AG04449 (cell line): ENCODE results near the gene DHRS2.

Experiments used
- CTCF ChIA-PET: fragments of 350-600 bp; formaldehyde crosslinking; extraction: SDS; loops from one replicate; lab custom pipeline; 2021; ENCODE audit warnings: antibody characterized with exemption; lab: Yijun Ruan, JAX
- POLR2A ChIA-PET: fragments of 400-600, 350-600 bp; formaldehyde crosslinking; extraction: SDS; loops from one replicate; lab custom pipeline; 2020; ENCODE audit warnings: antibody characterized with exemption, inconsistent platforms; lab: Yijun Ruan, JAX
- DNase-seq: peaks from one replicate; pipeline ENCODE4 v3.0.0-alpha.2; 2010; ENCODE audit warnings: low read depth, low spot score
- H3K4me3 ChIP-seq: 2 replicates; pipeline ENCODE4 v1.5.1; 2011; ENCODE audit warnings: low read depth, mild to moderate bottlenecking, control low read depth, low read length
- CTCF ChIP-seq: IDR thresholded peaks from one replicate; pipeline ENCODE4 v1.5.1; 2011; ENCODE audit warnings: mild to moderate bottlenecking, moderate library complexity, low read length, control low read depth, inconsistent platforms; ENCODE audit not compliant: insufficient read depth; ENCODE audit errors: missing control alignments

DHRS2 gene

GRCh38 chr14:23639048-23639890 lies 3.1 kb downstream of the DHRS2 start:
- POLR2A ChIA-PET, result no interaction called here
- CTCF ChIA-PET, result interaction anchor here (2.3 to 3.8 kb wide), 2 partner anchors 7 to 272 kb away, joined by 15 to 54 read pairs; no protein-coding TSS in a partner anchor
- TF ChIP-seq CTCF, result no peak
- H3K4me3 ChIP-seq, result no peak overlapping the region
- no peak for DNase-seq

- POLR2A ChIA-PET, result no interaction called here
Observed at GRCh38 chr14:23639891-23640523, 3.8 kb downstream of the DHRS2 start.

GRCh38 chr14:23640524-23641141 lies 4.5 kb downstream of the DHRS2 start:
- ChIA-PET POLR2A (no interaction called here), CTCF (interaction anchor here (1.0 to 3.8 kb wide), 6 partner anchors 9 to 313 kb away, joined by 3 to 54 read pairs (median 6); partner anchors contain the start of gene DHRS4)
- no peak for TF ChIP-seq CTCF
- DNase-seq, result peak; percentile 53
- no peak overlapping the region for H3K4me3 ChIP-seq

More at GRCh38 chr14:23639891-23640523, 3.8 kb downstream of the DHRS2 start:
- CTCF ChIA-PET, result interaction anchor here (1.0 to 3.8 kb wide), 4 partner anchors 8 to 271 kb away, joined by 3 to 54 read pairs (median 11); no protein-coding TSS in a partner anchor
- no peak for TF ChIP-seq CTCF
- no peak overlapping the region for H3K4me3 ChIP-seq
- DNase-seq, result no peak

- no peak overlapping the region for H3K4me3 ChIP-seq
- CTCF ChIA-PET, result interaction anchor here (0.7 to 3.8 kb wide), 6 partner anchors 9 to 313 kb away, joined by 3 to 54 read pairs (median 6); partner anchors contain the start of gene DHRS4
- DNase-seq, result no peak
- no peak for TF ChIP-seq CTCF
- POLR2A ChIA-PET, result no interaction called here
Observed at GRCh38 chr14:23641180-23641914, 5.2 kb downstream of the DHRS2 start.

- DNase-seq, result no peak
- ChIA-PET POLR2A (no interaction called here), CTCF (interaction anchor here (0.7 to 3.8 kb wide), 6 partner anchors 10 to 312 kb away, joined by 3 to 54 read pairs (median 6); partner anchors contain the start of gene DHRS4)
- no peak for TF ChIP-seq CTCF
- no peak overlapping the region for H3K4me3 ChIP-seq
Observed at GRCh38 chr14:23641915-23642588, 5.9 kb downstream of the DHRS2 start.
